HG03558 (cell line): ENCODE data around the gene ARHGAP24.

Experiments
- ATAC-seq: cut with Tn5 transposase; IDR thresholded peaks from one replicate; pipeline ENCODE4 v1.9.1; 2021; ENCODE audit warnings: moderate number of reproducible peaks; ENCODE audit not compliant: unreplicated experiment; ENCODE audit errors: extremely low read depth

The ARHGAP24 gene

GRCh38 chr4:85928775-85929591 is 454.0 kb downstream of the ARHGAP24 start:
- ATAC-seq = peak; percentile 60

DNA sequence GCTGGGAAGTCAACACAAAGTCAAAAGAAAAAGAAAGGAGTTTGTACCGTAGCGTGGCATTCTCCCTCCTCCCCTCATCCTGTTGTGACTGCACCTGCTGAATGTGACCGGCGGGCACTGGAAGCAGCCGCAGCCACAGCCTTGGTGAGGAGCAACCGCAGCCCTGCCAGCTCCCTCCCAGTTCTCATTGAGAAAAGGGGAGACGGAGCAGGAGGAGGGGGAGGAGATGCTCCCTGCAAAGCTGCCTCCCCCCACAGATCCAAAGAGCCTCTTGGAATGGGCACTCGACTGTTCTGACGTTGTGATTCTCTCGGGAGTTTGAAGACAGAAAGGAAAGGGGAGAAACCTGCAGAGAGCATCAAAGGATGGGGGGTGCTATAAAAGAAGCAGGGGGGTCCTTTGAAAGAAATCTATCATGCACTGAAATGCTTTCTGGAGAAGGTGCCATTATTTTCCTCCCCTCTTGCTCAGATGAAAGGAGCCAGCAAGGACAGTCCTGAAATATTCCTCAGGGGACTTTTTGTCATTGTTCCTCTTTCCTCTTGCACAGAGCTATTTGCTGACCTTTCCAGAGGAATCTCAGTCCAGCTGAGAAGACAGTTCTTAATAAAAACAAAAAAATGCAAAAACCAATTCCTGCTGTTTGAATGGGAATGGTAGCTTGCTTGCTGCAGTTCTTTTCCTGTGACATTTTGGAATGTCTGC is 455.2 kb downstream of the ARHGAP24 start:
- no peak for ATAC-seq

- ATAC-seq = no peak
Measured at GRCh38 chr4:85932500-85933290, 457.7 kb downstream of the ARHGAP24 start.

DNA sequence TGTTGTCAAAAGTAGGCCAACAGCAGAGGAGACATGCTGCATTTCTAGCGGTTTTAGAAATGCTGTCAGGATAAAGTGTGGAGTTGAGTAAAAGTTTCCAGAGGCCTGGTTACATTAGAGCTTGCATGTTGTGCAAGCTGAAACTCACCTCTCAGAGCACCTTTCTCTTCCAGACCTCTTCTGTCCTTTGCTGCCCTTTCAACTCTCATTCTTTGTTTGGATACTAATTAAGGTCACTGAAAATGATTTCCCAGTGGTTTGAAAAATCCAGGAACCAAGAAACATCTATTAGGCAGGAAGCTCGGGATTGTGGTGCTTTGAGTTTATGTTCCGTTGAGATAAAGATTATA is 458.3 kb downstream of the ARHGAP24 start:
- ATAC-seq = no peak

- no peak for ATAC-seq
Measured at GRCh38 chr4:85937507-85937906, 462.6 kb downstream of the ARHGAP24 start.

DNA sequence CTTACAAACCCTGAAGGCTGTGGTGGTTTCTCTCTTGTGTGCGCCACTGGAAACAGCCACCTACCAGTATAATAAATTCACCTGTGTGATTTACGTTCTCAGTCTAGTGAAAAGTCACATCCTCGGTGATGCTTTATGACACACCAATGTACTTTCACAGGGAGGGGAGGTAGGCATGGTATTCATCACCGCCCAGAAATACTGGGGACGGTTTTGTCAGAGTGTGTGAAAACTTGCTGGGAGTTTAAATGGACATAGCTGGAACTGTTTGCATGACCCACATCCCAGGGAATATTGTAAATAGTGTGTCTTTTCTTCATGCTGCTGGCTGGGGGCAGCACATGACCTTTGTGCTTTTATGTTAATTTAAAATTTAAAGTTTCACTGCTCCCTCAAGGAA is 463.1 kb downstream of the ARHGAP24 start:
- no peak for ATAC-seq

- ATAC-seq = no peak
Measured at GRCh38 chr4:85938902-85939301, 464.0 kb downstream of the ARHGAP24 start.

- no peak for ATAC-seq
Measured at GRCh38 chr4:85939595-85939994, 464.6 kb downstream of the ARHGAP24 start.

- ATAC-seq = no peak
Measured at GRCh38 chr4:85940151-85940550, 465.2 kb downstream of the ARHGAP24 start.

- no peak for ATAC-seq
Measured at GRCh38 chr4:85942107-85942506, 467.2 kb downstream of the ARHGAP24 start.

- ATAC-seq = no peak
Measured at GRCh38 chr4:85946821-85947220, 471.9 kb downstream of the ARHGAP24 start.

GRCh38 chr4:85951099-85951498 is 476.1 kb downstream of the ARHGAP24 start:
- ATAC-seq = no peak

DNA sequence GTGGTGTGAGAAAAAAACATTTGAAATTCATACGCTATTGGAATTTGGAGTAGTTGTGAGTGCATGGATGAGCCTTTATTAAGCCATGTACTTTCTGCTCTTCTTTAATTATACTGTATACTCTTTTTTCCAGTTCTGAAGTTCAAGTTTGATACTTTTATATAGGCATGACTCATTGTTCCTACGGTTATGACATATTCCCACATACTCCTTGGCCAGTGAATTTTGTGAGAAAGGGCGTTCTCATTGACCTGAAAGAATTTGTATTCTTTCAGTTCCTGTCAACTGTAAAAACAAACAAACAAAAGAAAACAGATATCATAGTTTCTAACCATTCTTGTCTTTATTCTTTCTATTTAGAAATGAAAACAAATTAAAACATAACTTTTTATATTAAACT is 477.6 kb downstream of the ARHGAP24 start:
- no peak for ATAC-seq

GRCh38 chr4:85952972-85953650 is 478.2 kb downstream of the ARHGAP24 start:
- ATAC-seq = no peak

DNA sequence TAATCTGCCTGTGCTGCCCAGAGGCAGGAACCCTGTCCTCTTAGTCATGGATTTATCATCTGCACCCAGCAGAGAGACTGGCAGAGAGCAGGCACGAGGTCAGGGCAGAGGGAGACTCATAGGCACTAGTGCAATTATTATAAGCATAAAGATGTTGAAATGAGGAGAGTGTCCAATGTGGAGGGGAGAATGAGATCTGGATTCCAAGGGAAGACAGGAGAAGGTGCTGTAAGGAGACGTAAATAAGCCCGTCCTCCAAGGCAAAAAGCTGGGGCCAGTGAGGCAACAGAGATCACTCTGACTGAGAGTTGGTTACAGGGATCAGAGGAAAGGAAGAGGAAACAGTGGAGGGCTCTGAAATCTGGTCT is 478.7 kb downstream of the ARHGAP24 start:
- no peak for ATAC-seq

- ATAC-seq = no peak
Measured at GRCh38 chr4:85955620-85956292, 480.8 kb downstream of the ARHGAP24 start.

GRCh38 chr4:85956293-85956945 is 481.5 kb downstream of the ARHGAP24 start:
- no peak for ATAC-seq

DNA sequence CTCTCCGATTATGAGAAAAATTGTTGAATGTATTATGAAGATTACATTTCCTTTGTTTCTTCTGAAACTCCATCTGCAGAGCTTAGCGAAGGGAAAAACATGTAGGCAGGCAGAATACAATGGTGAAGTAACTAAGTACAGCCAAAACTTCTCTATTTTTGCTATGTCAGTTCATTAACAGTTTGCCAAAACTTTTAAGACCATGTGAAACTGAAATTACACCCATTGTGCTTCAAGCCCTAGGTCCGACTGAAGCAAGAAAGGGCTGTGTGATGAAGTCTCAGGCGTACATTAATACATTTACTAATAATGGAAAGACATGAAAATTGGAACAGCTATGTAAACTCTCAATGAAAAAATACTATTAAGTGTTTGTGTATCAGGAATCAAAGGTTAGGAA is 486.9 kb downstream of the ARHGAP24 start:
- ATAC-seq = no peak

DNA sequence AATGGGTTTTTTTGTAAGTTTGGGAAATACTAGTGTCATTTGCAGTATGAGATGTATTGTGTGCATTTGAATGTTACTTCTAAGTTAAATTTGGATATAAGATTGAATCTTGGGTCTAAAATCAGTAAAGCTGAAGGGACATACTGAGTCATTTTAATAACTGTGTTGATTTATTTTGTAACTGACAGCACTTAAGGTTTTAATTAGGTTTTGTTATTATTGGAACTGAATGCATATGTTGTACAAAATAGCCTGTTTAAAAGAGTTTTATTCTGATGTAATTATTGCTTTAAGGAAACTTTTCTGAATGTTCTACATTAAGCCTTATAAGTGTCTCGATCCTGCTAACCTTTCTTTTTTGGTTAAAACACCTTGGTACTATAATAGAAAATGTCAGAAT is 488.3 kb downstream of the ARHGAP24 start:
- no peak for ATAC-seq

DNA sequence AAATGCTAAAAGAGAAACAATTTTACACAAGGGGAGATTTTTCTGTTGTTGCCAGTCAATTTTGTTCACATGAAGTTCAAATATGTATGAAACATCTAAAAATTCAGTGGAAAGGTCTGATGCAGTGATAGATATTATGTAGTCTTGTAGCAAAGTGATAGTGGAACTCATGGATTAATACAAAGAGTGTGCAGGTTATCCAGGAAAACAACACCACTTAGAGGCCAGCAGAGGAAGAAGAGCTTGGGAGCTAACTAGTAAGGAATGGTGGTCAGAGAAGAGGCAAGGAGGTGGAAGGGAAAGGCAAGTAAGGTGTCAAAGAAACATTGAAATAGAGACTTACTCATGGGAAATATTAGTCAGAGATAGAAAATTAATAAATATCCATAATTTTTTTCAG is 489.3 kb downstream of the ARHGAP24 start:
- ATAC-seq = no peak
